NT2/D1 (cell line): ENCODE data around the gene SEC31B.

Experiments used
- DNase-seq: peaks from one replicate; pipeline ENCODE4 v3.0.0-alpha.2; 2011; ENCODE audit warnings: low read depth, low spot score
- H3K27me3 ChIP-seq: 2 replicates; pipeline ENCODE4 v1.6.0; 2011; ENCODE audit warnings: mild to moderate bottlenecking; ENCODE audit not compliant: insufficient read length, insufficient read depth
- H3K36me3 ChIP-seq: 2 replicates; pipeline ENCODE4 v1.6.1; 2011; ENCODE audit warnings: mild to moderate bottlenecking, low read length, mixed read lengths; ENCODE audit not compliant: insufficient read depth, insufficient read length
- H3K4me1 ChIP-seq: 2 replicates; pipeline ENCODE4 v1.5.1; 2011; ENCODE audit not compliant: insufficient read depth, insufficient read length
- H3K4me3 ChIP-seq: 2 replicates; pipeline ENCODE4 v1.5.1; 2011; ENCODE audit warnings: low read depth; ENCODE audit not compliant: insufficient read length
- H3K9ac ChIP-seq: 2 replicates; pipeline ENCODE4 v1.6.0; 2011; ENCODE audit warnings: low read depth; ENCODE audit not compliant: insufficient read length
- H3K9me3 ChIP-seq: 2 replicates; pipeline ENCODE4 v1.5.1; 2011; ENCODE audit warnings: mild to moderate bottlenecking, low read length; ENCODE audit not compliant: insufficient read depth
- SUZ12 ChIP-seq: IDR thresholded peaks from 2 replicates; pipeline ENCODE4 v1.6.1; 2011; ENCODE audit not compliant: insufficient read length, insufficient read depth; ENCODE audit errors: extremely low read depth
- YY1 ChIP-seq: IDR thresholded peaks from 2 replicates; pipeline ENCODE4 v1.6.1; 2011; ENCODE audit not compliant: insufficient read length, insufficient read depth
- ZNF274 ChIP-seq: IDR thresholded peaks from 2 replicates; pipeline ENCODE4 v1.6.1; 2011; ENCODE audit warnings: mild to moderate bottlenecking, low read depth, low read length

Gene SEC31B

GRCh38 chr10:100561005-100561404 lies 41.3 kb upstream of the SEC31B start:
- no peak overlapping the region for H3K4me3 ChIP-seq
- H3K4me1 ChIP-seq = no peaks in the 10 kb centered on the region
- peaks cover 6% of the 10 kb centered on the region for H3K36me3 ChIP-seq
- DNase-seq = no peak
- H3K27me3 ChIP-seq = peaks cover 2% of the 10 kb centered on the region
- TF ChIP-seq ZNF274 (no peak), SUZ12 (no peak), YY1 (no peak)
- H3K9me3 ChIP-seq = peaks cover 7% of the 10 kb centered on the region; the same call in 1 of the 2 replicates
- no peak overlapping the region for H3K9ac ChIP-seq

GRCh38 chr10:100560248-100560647 lies 40.6 kb upstream of the SEC31B start:
- peaks cover 6% of the 10 kb centered on the region for H3K36me3 ChIP-seq
- TF ChIP-seq SUZ12 (no peak), ZNF274 (no peak), YY1 (no peak)
- H3K27me3 ChIP-seq = peaks cover 2% of the 10 kb centered on the region
- peaks cover 7% of the 10 kb centered on the region; the same call in 1 of the 2 replicates for H3K9me3 ChIP-seq
- DNase-seq = no peak
- H3K4me3 ChIP-seq = no peak overlapping the region
- H3K4me1 ChIP-seq = no peaks in the 10 kb centered on the region
- no peak overlapping the region for H3K9ac ChIP-seq

GRCh38 chr10:100554902-100555301 lies 35.2 kb upstream of the SEC31B start:
- no peak overlapping the region for H3K9ac ChIP-seq
- no peak for DNase-seq
- H3K4me3 ChIP-seq = no peak overlapping the region
- TF ChIP-seq YY1 (no peak), SUZ12 (no peak), ZNF274 (no peak)
- H3K4me1 ChIP-seq = no peaks in the 10 kb centered on the region
- no peaks in the 10 kb centered on the region for H3K27me3 ChIP-seq
- peaks cover 21% of the 10 kb centered on the region for H3K36me3 ChIP-seq
- no peaks in the 10 kb centered on the region for H3K9me3 ChIP-seq

GRCh38 chr10:100553929-100554328 lies 34.3 kb upstream of the SEC31B start:
- H3K9ac ChIP-seq = no peak overlapping the region
- no peaks in the 10 kb centered on the region for H3K27me3 ChIP-seq
- no peaks in the 10 kb centered on the region for H3K4me1 ChIP-seq
- DNase-seq = no peak
- H3K4me3 ChIP-seq = no peak overlapping the region
- peaks cover 31% of the 10 kb centered on the region for H3K36me3 ChIP-seq
- no peaks in the 10 kb centered on the region for H3K9me3 ChIP-seq
- TF ChIP-seq YY1 (no peak), SUZ12 (no peak), ZNF274 (no peak)

GRCh38 chr10:100551738-100552137 lies 32.1 kb upstream of the SEC31B start:
- Histone ChIP-seq H3K27me3 (no peaks in the 10 kb centered on the region), H3K9me3 (no peaks in the 10 kb centered on the region), H3K4me3 (no peak overlapping the region), H3K4me1 (no peaks in the 10 kb centered on the region), H3K9ac (no peak overlapping the region), H3K36me3 (peaks cover 46% of the 10 kb centered on the region)
- TF ChIP-seq ZNF274 = no peak
- no peak for DNase-seq

- no peak for DNase-seq
- TF ChIP-seq YY1 = no peak
- TF ChIP-seq SUZ12 = no peak
- no peak for TF ChIP-seq ZNF274
- Histone ChIP-seq H3K9me3 (no peaks in the 10 kb centered on the region), H3K4me3 (no peak overlapping the region), H3K36me3 (peaks cover 46% of the 10 kb centered on the region), H3K9ac (no peak overlapping the region), H3K27me3 (no peaks in the 10 kb centered on the region), H3K4me1 (no peaks in the 10 kb centered on the region)
Measured at GRCh38 chr10:100551196-100551595, 31.5 kb upstream of the SEC31B start.

- peaks cover 86% of the 10 kb centered on the region for H3K36me3 ChIP-seq
- H3K9me3 ChIP-seq = no peaks in the 10 kb centered on the region
- no peaks in the 10 kb centered on the region for H3K4me1 ChIP-seq
- H3K27me3 ChIP-seq = no peaks in the 10 kb centered on the region
- H3K4me3 ChIP-seq = no peak overlapping the region
- TF ChIP-seq ZNF274 (no peak), YY1 (no peak), SUZ12 (no peak)
- no peak overlapping the region for H3K9ac ChIP-seq
- no peak for DNase-seq
Measured at GRCh38 chr10:100544950-100545349, 25.3 kb upstream of the SEC31B start.

- TF ChIP-seq ZNF274 = no peak
- no peak for TF ChIP-seq YY1
- TF ChIP-seq SUZ12 = no peak
- Histone ChIP-seq H3K9ac (no peak overlapping the region), H3K4me1 (no peaks in the 10 kb centered on the region), H3K27me3 (no peaks in the 10 kb centered on the region), H3K36me3 (peaks cover 44% of the 10 kb centered on the region), H3K4me3 (no peak overlapping the region), H3K9me3 (no peaks in the 10 kb centered on the region)
- no peak for DNase-seq
Measured at GRCh38 chr10:100537475-100537874, 17.8 kb upstream of the SEC31B start.
